Endothelial cell of umbilical vein (primary cell): ENCODE data around the gene PCDH9. TPM values are rescaled to one million over a fixed set of nuclear protein-coding genes. Genes with fewer than 3 reads are reported as not detected.

Experiments
- BruUV-seq: library from RNA; stranded (reverse); fragments of 400-500 nt; replicated peaks from 2 replicates; lab custom pipeline; 2021; lab: Mats Ljungman, UMichigan
- CTCF ChIA-PET: fragments of 300-600, 350-600 bp; sonication (Branson Sonifier 250); formaldehyde crosslinking; loops from one replicate; lab custom pipeline; 2021; ENCODE audit warnings: antibody characterized with exemption, inconsistent platforms; lab: Charles Lee
- POLR2A ChIA-PET: fragments of 300-600, 350-600 bp; sonication (Branson Sonifier 250); formaldehyde crosslinking; loops from one replicate; lab custom pipeline; 2021; ENCODE audit warnings: antibody characterized with exemption, inconsistent platforms; lab: Charles Lee
- DNase-seq: peaks from one replicate; pipeline ENCODE4 v3.0.0-alpha.2; 2011; ENCODE audit warnings: low read depth, low spot score
- FAIRE-seq: peaks from 2 replicates; lab custom pipeline; 2011; peaks lifted over from hg19 to GRCh38; lab: Jason Lieb, UNC
- H2AFZ ChIP-seq: 2 replicates; pipeline ENCODE4 v1.6.0; 2012; ENCODE audit warnings: low read depth, low read length, control low read depth, inconsistent platforms
- H3K27ac ChIP-seq: 2 replicates; pipeline ENCODE4 v1.5.1; 2011; ENCODE audit warnings: low read depth, mild to moderate bottlenecking, control low read depth, low read length, moderate library complexity; ENCODE audit not compliant: insufficient read depth
- H3K27me3 ChIP-seq, 2 experiments: 2 replicates each; pipeline versions ENCODE4 v1.6.0 to v1.6.1; 2011; ENCODE audit warnings: low read length in 2 of 2, mixed read lengths in 1 of 2; ENCODE audit not compliant: control insufficient read depth in 2 of 2, insufficient read depth in 2 of 2
- H3K36me3 ChIP-seq, 2 experiments: 2 replicates in 1 of 2; 3 replicates in 1 of 2; pipeline ENCODE4 v1.5.1; 2011; ENCODE audit warnings: low read length in 2 of 2, mild to moderate bottlenecking in 1 of 2, moderate library complexity in 1 of 2; ENCODE audit not compliant: control insufficient read depth in 2 of 2, insufficient read depth in 2 of 2; ENCODE audit errors: extremely low read depth in 1 of 2
- H3K4me1 ChIP-seq: 3 replicates; pipeline ENCODE4 v1.5.1; 2011; ENCODE audit warnings: mild to moderate bottlenecking, low read length; ENCODE audit not compliant: control insufficient read depth, insufficient read depth; ENCODE audit errors: extremely low read depth
- H3K4me2 ChIP-seq: 2 replicates; pipeline ENCODE4 v1.6.1; 2011; ENCODE audit warnings: low read length, control low read depth, mixed read lengths; ENCODE audit not compliant: insufficient read depth
- H3K4me3 ChIP-seq, 3 experiments: fragments of 200-600 bp in 1 of 3; sonication (generic), shearing (Covaris generic) in 1 of 3; replicated peaks in 1 of 3; 2 replicates each; pipeline ENCODE4 v1.5.1; 2011 to 2016; ENCODE audit warnings: control low read depth in 3 of 3, low read length in 3 of 3, mild to moderate bottlenecking in 2 of 3, inconsistent platforms in 1 of 3, low read depth in 1 of 3, moderate library complexity in 1 of 3; ENCODE audit not compliant: insufficient read depth in 1 of 3
- H3K79me2 ChIP-seq: 2 replicates; pipeline ENCODE4 v1.6.0; 2012; ENCODE audit warnings: low read length, inconsistent platforms; ENCODE audit not compliant: control insufficient read depth, insufficient read depth
- H3K9ac ChIP-seq: replicated peaks from 2 replicates; pipeline ENCODE3; 2011; ENCODE audit warnings: low read length, control low read depth; ENCODE audit not compliant: insufficient read depth; ENCODE audit errors: extremely low read depth
- H3K9me1 ChIP-seq: replicated peaks from 3 replicates; pipeline ENCODE4 v1.6.0; 2011; ENCODE audit warnings: mild to moderate bottlenecking, low read length; ENCODE audit not compliant: control insufficient read depth, insufficient read depth; ENCODE audit errors: extremely low read depth
- H3K9me3 ChIP-seq: replicated peaks from 2 replicates; pipeline ENCODE4 v1.5.1; 2012; ENCODE audit warnings: low read length, inconsistent platforms; ENCODE audit not compliant: control insufficient read depth, insufficient read depth
- H4K20me1 ChIP-seq: replicated peaks from 2 replicates; pipeline ENCODE3; 2011; ENCODE audit warnings: mild to moderate bottlenecking, low read length; ENCODE audit not compliant: control insufficient read depth, insufficient read depth; ENCODE audit errors: extremely low read depth
- EZH2 ChIP-seq: IDR thresholded peaks from 2 replicates; pipeline ENCODE4 v1.6.1; 2012; ENCODE audit warnings: borderline replicate concordance, low read depth, mild to moderate bottlenecking, moderate library complexity, low read length, inconsistent platforms; ENCODE audit not compliant: severe bottlenecking
- FOS ChIP-seq: IDR thresholded peaks from 2 replicates; pipeline ENCODE4 v1.6.1; 2011; ENCODE audit warnings: mild to moderate bottlenecking, low read length, moderate library complexity, borderline replicate concordance; ENCODE audit not compliant: insufficient read depth
- GATA2 ChIP-seq: IDR thresholded peaks from 2 replicates; pipeline ENCODE4 v1.7.0; 2011; ENCODE audit warnings: low read depth, mild to moderate bottlenecking, moderate library complexity, mixed read lengths, low read length; ENCODE audit not compliant: insufficient read length, insufficient read depth
- JUN ChIP-seq: IDR thresholded peaks from 2 replicates; pipeline ENCODE4 v1.6.1; 2011; ENCODE audit warnings: borderline replicate concordance, low read depth; ENCODE audit not compliant: insufficient read length, insufficient read depth
- MYC ChIP-seq: IDR thresholded peaks from one replicate; pipeline ENCODE4 v1.6.1; 2011; ENCODE audit warnings: mild to moderate bottlenecking, low read depth, low read length
- POLR2A ChIP-seq: IDR thresholded peaks from 2 replicates; pipeline ENCODE4 v1.6.1; 2012; ENCODE audit warnings: low read depth, mild to moderate bottlenecking, control low read depth, low read length
- POLR2AphosphoS5 ChIP-seq: IDR thresholded peaks from 2 replicates; pipeline ENCODE4 v1.6.1; 2012; ENCODE audit warnings: low read depth, mild to moderate bottlenecking, control low read depth, low read length, moderate library complexity; ENCODE audit not compliant: insufficient read depth
- dilution Hi-C: fragments of 300-500 bp; cut with MboI; formaldehyde crosslinking; loops from one replicate; pipeline ENCODE4 v1.15.0; 2019; ENCODE audit warnings: low sequenced_read_pairs; ENCODE audit not compliant: extremely low pct_ligation_motif_present
- intact Hi-C: fragments of 100-400 bp; cut with micrococcal nuclease; formaldehyde crosslinking; loops from one replicate; pipeline ENCODE4 v1.10.0; 2022
- polyA plus RNA-seq, 4 experiments: library from polyadenylated mRNA; depleted of rRNA in 3 of 4; stranded (reverse) in 3 of 4; unstranded in 1 of 4; fragments of >200 nt; gene quantifications; 2 replicates each; pipeline versions ENCODE4 v1.2.1 to v1.2.3, GENCODE V29; 2011 to 2012; ENCODE audit warnings: missing spikeins in 1 of 4
- total RNA-seq: library from RNA; stranded (reverse); gene quantifications from 2 replicates; pipeline ENCODE4 v1.2.3, GENCODE V29; 2021
- TF ChIP-seq, protein P1 (sequence below): IDR thresholded peaks from 2 replicates; pipeline ENCODE4 v1.6.1; 2011; ENCODE audit not compliant: insufficient read depth, insufficient read length
- TF ChIP-seq, protein P2 (sequence below), 2 donors: IDR thresholded peaks; 1 replicate in 1 of 2; 2 replicates in 1 of 2; pipeline ENCODE4 v1.5.1; 2011; ENCODE audit warnings: low read length in 2 of 2, mild to moderate bottlenecking in 2 of 2, moderate library complexity in 2 of 2, control low read depth in 1 of 2, inconsistent platforms in 1 of 2, low read depth in 1 of 2; ENCODE audit not compliant: insufficient read depth in 1 of 2; ENCODE audit errors: extremely low read depth in 1 of 2

Gene PCDH9
- total and polyA plus RNA-seq, 2 donors (not counting 3 experiments of a cell fraction or from before 2014, with no cell fraction given), result 1.1 to 5.2 TPM

DNA sequence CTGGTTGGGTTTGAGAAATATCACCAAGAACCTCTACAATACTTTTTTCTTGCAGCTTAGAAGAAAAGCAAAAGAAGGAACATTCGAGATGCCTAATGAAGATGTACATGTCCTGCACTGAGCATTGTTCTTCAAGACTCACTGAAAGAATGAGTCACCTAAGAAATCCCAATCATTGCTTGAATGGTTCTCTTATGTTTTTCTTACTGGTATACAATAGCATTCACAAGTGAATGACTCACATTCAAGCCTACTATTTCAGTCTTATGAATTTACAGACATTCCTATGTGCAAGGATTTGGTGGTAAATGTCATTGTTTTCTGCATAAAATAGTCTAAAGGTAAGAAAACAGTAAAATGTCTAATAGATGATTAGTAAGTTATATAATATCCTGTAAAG is 594.6 kb downstream of the PCDH9 start:
- Histone ChIP-seq H3K79me2 (no peaks in the 10 kb centered on the region), H3K36me3 (no peaks in the 10 kb centered on the region), H4K20me1 (no peaks in the 10 kb centered on the region), H3K27ac (peak overlapping the region; percentile 70), H3K4me2 (peak overlapping the region; percentile 46), H3K9me3 (no peaks in the 10 kb centered on the region), H3K27me3 (no peaks in the 10 kb centered on the region), H3K9ac (peak overlapping the region; percentile 36), H3K4me3 (no peak overlapping the region), H3K4me1 (peaks cover 18% of the 10 kb centered on the region), H2AFZ (peak overlapping the region; percentile 30), H3K9me1 (no peaks in the 10 kb centered on the region)
- TF ChIP-seq POLR2A (no peak), FOS (peak; percentile 97), POLR2AphosphoS5 (no peak), EZH2 (no peak), JUN (peak; percentile 99), GATA2 (no peak), MYC (no peak)
- TF ChIP-seq, protein P1, sequence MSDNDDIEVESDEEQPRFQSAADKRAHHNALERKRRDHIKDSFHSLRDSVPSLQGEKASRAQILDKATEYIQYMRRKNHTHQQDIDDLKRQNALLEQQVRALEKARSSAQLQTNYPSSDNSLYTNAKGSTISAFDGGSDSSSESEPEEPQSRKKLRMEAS, result no peak
- TF ChIP-seq, protein P2, sequence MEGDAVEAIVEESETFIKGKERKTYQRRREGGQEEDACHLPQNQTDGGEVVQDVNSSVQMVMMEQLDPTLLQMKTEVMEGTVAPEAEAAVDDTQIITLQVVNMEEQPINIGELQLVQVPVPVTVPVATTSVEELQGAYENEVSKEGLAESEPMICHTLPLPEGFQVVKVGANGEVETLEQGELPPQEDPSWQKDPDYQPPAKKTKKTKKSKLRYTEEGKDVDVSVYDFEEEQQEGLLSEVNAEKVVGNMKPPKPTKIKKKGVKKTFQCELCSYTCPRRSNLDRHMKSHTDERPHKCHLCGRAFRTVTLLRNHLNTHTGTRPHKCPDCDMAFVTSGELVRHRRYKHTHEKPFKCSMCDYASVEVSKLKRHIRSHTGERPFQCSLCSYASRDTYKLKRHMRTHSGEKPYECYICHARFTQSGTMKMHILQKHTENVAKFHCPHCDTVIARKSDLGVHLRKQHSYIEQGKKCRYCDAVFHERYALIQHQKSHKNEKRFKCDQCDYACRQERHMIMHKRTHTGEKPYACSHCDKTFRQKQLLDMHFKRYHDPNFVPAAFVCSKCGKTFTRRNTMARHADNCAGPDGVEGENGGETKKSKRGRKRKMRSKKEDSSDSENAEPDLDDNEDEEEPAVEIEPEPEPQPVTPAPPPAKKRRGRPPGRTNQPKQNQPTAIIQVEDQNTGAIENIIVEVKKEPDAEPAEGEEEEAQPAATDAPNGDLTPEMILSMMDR (IDR thresholded peaks at IDR 0.05; ENCODE audit: extremely low read depth in 1 of 2, insufficient read depth in 1 of 2, low read depth in 1 of 2, low read length in 2 of 2), result no peak
- FAIRE-seq, result peak; percentile 93
- no TSS peak for BruUV-seq
- ChIA-PET POLR2A (no interaction called here), CTCF (interaction anchor here (2.2 kb wide), 1 partner anchor 17 kb away, joined by 12 read pairs; no protein-coding TSS in a partner anchor)
- intact Hi-C loops (loop anchor here (1.0 to 5.0 kb wide), 3 partner anchors 22 to 597 kb away; partner anchors contain the start of gene PCDH9), dilution Hi-C loops (no loop called here)
- DNase-seq, result peak; percentile 89
